Esophagus muscularis mucosa (tissue), 3 donors: ENCODE data around the gene SETX.

Source experiments
- CTCF ChIP-seq, 3 experiments: fragments of 200-600 bp in 2 of 3; fragments of 450-650 bp in 1 of 3; sonication (generic) in 2 of 3; IDR thresholded peaks; one replicate each; pipeline ENCODE4 v1.5.1; 2017 to 2019; ENCODE audit warnings: antibody characterized with exemption in 3 of 3, mild to moderate bottlenecking in 2 of 3, moderate library complexity in 1 of 3
- EP300 ChIP-seq: sonication (generic); formaldehyde crosslinking; IDR thresholded peaks from one replicate; pipeline ENCODE4 v1.6.1; 2017; ENCODE audit warnings: antibody characterized with exemption

- TF ChIP-seq EP300 (no peak), CTCF (IDR thresholded peaks at IDR 0.05) (no peak)
Observed at GRCh38 chr9:132367613-132368313, 13.0 kb upstream of the SETX start.
